ENCODE measurements around the gene SLC34A3.

The SLC34A3 gene

DNA sequence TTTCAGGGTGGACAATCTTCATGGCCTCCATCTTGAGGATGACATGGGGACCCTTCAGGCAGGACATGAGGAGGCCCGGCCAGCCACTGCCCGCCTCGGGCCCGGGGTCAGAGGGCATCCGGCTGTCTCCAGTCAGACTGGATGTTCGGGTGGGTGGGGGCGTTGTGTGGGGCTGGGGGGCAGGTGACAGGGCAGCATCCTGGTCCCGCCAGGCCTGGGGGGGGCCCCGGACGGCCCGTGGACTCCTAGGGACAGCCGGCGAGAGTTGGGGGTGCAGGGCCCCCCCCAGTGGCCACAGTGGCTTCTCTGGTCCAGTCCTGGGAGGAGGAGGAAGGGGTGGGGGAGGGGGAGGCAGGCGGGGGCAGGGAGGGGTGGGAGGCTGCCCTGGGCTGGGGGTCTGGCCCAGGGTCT lies 9.6 kb upstream of the SLC34A3 start:
- no peak overlapping the region for H3K4me3 ChIP-seq (ENCODE audit: low read depth, low read length)
- H2BK120ac ChIP-seq (ENCODE audit: insufficient read depth, low read length, poor library complexity): no peak overlapping the region
- no peak overlapping the region for H2BK12ac ChIP-seq (ENCODE audit: low read length)
- no peak overlapping the region for H3K27ac ChIP-seq (ENCODE audit: low read depth, low read length)
- no peaks in the 10 kb centered on the region for H3K9me3 ChIP-seq (ENCODE audit: insufficient read depth, low read depth, low read length)
- H2AFZ ChIP-seq (ENCODE audit: insufficient read depth, low read length, poor library complexity): no peak overlapping the region
- H2AK5ac ChIP-seq (ENCODE audit: low read length): no peak overlapping the region
- H3K4me1 ChIP-seq (ENCODE audit: control insufficient read depth in 1 of 2, insufficient read depth in 2 of 2, low read length in 2 of 2): peaks cover 21 to 24% of the 10 kb centered on the region in 2 experiments
- H3K27me3 ChIP-seq (ENCODE audit: insufficient read depth, low read length): no peaks in the 10 kb centered on the region
- no peak overlapping the region for H3K23ac ChIP-seq (ENCODE audit: low read length)
- no peak overlapping the region for H4K8ac ChIP-seq (ENCODE audit: low read depth, low read length)
- no peak overlapping the region for H4K91ac ChIP-seq (ENCODE audit: low read depth, low read length)
- H2BK5ac ChIP-seq (ENCODE audit: low read depth, low read length, poor library complexity): no peak overlapping the region
- H4K12ac ChIP-seq (ENCODE audit: low read depth, low read length): no peak overlapping the region
- no CpG with 5 or more reads among the region's 14 CpGs for WGBS (ENCODE audit: extremely low coverage, insufficient coverage, insufficient read length)
- H3K36me3 ChIP-seq (ENCODE audit: control insufficient read depth in 1 of 2, insufficient read depth in 2 of 2, low read length in 2 of 2): peaks cover 10 to 12% of the 10 kb centered on the region in 2 experiments
- no peak overlapping the region for H3K4me2 ChIP-seq (ENCODE audit: low read length)
- H3K4ac ChIP-seq (ENCODE audit: low read depth, low read length): no peak overlapping the region
- no peak overlapping the region for H3K14ac ChIP-seq (ENCODE audit: low read length)
- no peak for DNase-seq
- peaks cover 8% of the 10 kb centered on the region for H3K79me1 ChIP-seq (ENCODE audit: low read length)
- peaks cover 2% of the 10 kb centered on the region for H3K79me2 ChIP-seq (ENCODE audit: control insufficient read depth, insufficient read depth, low read length, poor library complexity)
- H3K18ac ChIP-seq (ENCODE audit: low read length): no peak overlapping the region
- H3K9ac ChIP-seq (ENCODE audit: low read length): no peak overlapping the region

DNA sequence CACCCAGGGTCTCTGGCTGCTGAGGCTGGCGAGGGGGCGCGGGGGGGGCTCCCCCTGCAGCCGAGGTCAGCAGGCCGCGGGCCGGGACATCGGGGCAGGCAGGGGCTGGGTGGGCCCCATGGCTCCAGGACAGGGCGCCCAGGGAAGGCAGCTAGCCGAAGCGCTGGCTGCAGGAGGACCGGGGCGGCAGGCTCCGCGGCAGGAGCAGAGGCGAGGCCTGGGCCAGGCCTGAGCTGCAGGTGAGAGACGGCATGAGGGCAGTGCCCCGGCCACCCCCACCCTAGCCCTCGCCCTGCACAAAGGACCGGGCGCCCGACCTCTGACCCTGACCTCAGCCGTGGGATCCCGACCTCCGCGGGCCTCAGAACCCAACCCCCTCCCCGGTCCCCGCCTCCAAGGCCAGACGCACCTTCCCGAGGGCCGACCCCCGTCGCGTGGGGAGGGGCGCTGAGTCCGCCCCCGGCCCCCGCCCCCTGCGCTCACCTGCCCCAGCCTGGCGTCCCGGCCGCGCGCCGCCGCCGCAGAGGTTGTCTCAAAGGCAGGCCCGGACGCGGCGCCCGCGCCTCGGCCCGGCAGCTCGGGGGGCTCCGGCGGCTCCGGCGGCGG lies 9.1 kb upstream of the SLC34A3 start:
- no peak overlapping the region for H2BK12ac ChIP-seq (ENCODE audit: low read length)
- no peak overlapping the region for H4K12ac ChIP-seq (ENCODE audit: low read depth, low read length)
- H3K4me2 ChIP-seq (ENCODE audit: low read length): peak overlapping the region; percentile 63
- no peak overlapping the region for H3K18ac ChIP-seq (ENCODE audit: low read length)
- no peak overlapping the region for H3K27ac ChIP-seq (ENCODE audit: low read depth, low read length)
- no peak overlapping the region for H2BK120ac ChIP-seq (ENCODE audit: insufficient read depth, low read length, poor library complexity)
- peak overlapping the region; percentile 26 for H4K8ac ChIP-seq (ENCODE audit: low read depth, low read length)
- H3K4me3 ChIP-seq (ENCODE audit: low read depth, low read length): peak overlapping the region; percentile 53
- peaks cover 24 to 27% of the 10 kb centered on the region in 2 experiments for H3K4me1 ChIP-seq (ENCODE audit: control insufficient read depth in 1 of 2, insufficient read depth in 2 of 2, low read length in 2 of 2)
- H3K36me3 ChIP-seq (ENCODE audit: control insufficient read depth in 1 of 2, insufficient read depth in 2 of 2, low read length in 2 of 2): peaks cover 4 to 7% of the 10 kb centered on the region in 2 experiments
- H4K91ac ChIP-seq (ENCODE audit: low read depth, low read length): no peak overlapping the region
- no peak overlapping the region for H3K14ac ChIP-seq (ENCODE audit: low read length)
- DNase-seq: no peak
- no CpG with 5 or more reads among the region's 61 CpGs for WGBS (ENCODE audit: extremely low coverage, insufficient coverage, insufficient read length)
- no peak overlapping the region for H3K4ac ChIP-seq (ENCODE audit: low read depth, low read length)
- no peaks in the 10 kb centered on the region for H3K27me3 ChIP-seq (ENCODE audit: insufficient read depth, low read length)
- no peak overlapping the region for H2AK5ac ChIP-seq (ENCODE audit: low read length)
- H2AFZ ChIP-seq (ENCODE audit: insufficient read depth, low read length, poor library complexity): peak overlapping the region; percentile 33
- H3K79me1 ChIP-seq (ENCODE audit: low read length): peaks cover 8% of the 10 kb centered on the region
- peaks cover 2% of the 10 kb centered on the region for H3K79me2 ChIP-seq (ENCODE audit: control insufficient read depth, insufficient read depth, low read length, poor library complexity)
- H3K9ac ChIP-seq (ENCODE audit: low read length): no peak overlapping the region
- no peaks in the 10 kb centered on the region for H3K9me3 ChIP-seq (ENCODE audit: insufficient read depth, low read depth, low read length)
- H2BK5ac ChIP-seq (ENCODE audit: low read depth, low read length, poor library complexity): no peak overlapping the region
- H3K23ac ChIP-seq (ENCODE audit: low read length): no peak overlapping the region

DNA sequence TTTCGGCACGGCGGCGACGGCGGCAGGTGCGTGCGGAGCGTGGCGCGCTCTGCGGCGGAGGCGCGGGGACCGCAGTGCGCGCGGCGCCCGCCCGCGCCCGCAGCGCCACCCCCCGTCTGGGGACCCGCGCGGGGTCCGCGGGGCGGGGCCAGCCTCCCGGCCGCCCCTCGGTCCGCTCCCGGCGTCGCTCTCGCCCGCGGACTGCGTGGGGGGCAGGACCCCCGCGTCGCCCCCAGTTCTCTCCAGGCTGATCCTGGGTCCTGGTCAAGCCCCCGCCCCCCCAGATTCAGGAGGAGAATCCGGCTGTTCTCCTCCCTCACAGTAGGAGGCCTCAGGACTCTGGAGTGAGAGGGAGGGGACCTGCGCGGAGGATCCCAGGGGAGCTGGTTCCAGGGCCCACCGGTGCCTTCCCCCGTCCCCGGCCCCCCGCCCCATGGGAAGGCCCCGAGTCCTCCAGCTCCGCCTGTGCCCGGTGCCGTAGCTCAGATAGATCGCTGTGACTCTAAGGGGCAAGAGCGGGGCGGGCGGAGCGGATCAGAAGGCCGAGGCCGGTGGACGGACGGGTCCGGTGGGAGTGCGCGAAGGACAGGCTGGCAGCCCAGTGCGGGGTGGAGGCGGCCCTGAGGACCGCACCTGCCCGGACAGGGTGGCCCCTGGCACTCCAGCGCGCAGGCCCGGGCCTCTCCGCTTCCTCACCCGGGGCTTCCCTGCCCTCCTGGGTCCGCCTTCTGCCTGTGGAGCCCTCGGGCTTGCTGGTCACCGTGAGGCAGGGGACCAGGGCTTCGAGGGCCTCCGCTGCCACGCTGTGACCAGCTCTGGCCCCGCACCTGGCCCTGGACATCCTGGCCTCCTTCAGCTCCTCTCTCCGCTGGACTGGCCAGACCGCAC lies 8.3 kb upstream of the SLC34A3 start, which contains the start of gene RNF208:
Gene RNF208, minus strand, starts transcription at position 51 of the 888 bp plus-strand sequence. CDS start 1,028 bp downstream, outside the sequence.
- Histone ChIP-seq H3K14ac (ENCODE audit: low read length) (peak within 1 kb of the TSS; percentile 14), H3K18ac (ENCODE audit: low read length) (no peak within 1 kb of the TSS), H3K27ac (ENCODE audit: low read depth, low read length) (peak within 1 kb of the TSS; percentile 24)

DNA sequence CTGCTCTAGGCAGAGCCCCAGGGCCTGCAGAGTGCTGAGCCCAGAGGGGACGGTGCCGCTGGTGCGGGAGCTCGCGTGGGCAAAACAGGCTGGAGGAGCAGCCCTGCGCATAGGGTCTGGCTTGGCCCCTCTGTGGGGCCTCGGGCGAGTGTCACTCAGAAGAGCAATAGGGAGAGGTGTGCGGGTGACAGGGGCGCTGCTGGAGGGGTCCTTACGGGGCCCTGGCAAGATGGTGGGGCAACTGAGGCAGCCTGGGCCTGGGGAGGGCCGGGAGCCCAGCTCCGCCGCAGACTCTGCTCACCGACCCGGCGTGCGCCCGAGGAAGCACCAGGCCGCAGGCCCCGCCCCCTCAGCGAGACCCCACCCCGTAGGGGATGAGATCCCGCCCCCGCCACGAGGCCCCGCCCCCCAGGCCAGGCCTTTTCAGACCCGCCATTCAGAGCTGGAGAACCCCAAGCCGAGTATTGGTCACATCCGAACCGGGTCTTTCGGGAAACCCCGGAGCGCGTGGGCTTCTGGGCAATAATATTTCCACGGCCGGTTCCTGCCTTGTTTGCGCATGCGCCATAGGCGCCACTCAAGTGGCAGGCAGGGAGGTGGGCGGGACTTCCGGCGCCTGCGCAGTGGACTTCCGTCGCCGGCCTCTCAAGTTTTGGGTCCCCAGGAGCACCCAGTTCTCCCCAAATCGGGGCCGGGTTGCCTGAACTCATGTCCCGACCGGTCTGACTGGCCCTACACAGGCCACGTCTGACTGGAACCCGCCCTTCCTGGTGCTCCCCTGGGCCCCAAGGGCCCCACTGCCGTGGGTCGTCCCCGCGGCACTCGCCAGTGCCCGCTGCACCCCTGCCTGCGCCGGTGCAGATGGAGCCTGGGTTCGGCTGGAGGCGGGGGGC lies 7.4 kb upstream of the SLC34A3 start:
- peak overlapping the region; percentile 62 for H3K14ac ChIP-seq (ENCODE audit: low read length)
- H4K91ac ChIP-seq (ENCODE audit: low read depth, low read length): peak overlapping the region; percentile 93
- H2AK5ac ChIP-seq (ENCODE audit: low read length): peak overlapping the region; percentile 8
- H3K79me1 ChIP-seq (ENCODE audit: low read length): peaks cover 8% of the 10 kb centered on the region
- peak overlapping the region; percentile 90 for H3K4ac ChIP-seq (ENCODE audit: low read depth, low read length)
- peak overlapping the region; percentile 18 for H2BK5ac ChIP-seq (ENCODE audit: low read depth, low read length, poor library complexity)
- peak overlapping the region; percentile 96 for H3K9ac ChIP-seq (ENCODE audit: low read length)
- no peak overlapping the region for H2BK12ac ChIP-seq (ENCODE audit: low read length)
- H3K4me2 ChIP-seq (ENCODE audit: low read length): peak overlapping the region; percentile 94
- H3K18ac ChIP-seq (ENCODE audit: low read length): peak overlapping the region; percentile 94
- H4K8ac ChIP-seq (ENCODE audit: low read depth, low read length): peak overlapping the region; percentile 91
- peak overlapping the region; percentile 76 for H2AFZ ChIP-seq (ENCODE audit: insufficient read depth, low read length, poor library complexity)
- peaks cover 2% of the 10 kb centered on the region for H3K9me3 ChIP-seq (ENCODE audit: insufficient read depth, low read depth, low read length)
- H3K4me1 ChIP-seq (ENCODE audit: control insufficient read depth in 1 of 2, insufficient read depth in 2 of 2, low read length in 2 of 2): peaks cover 22 to 30% of the 10 kb centered on the region in 2 experiments
- no peak overlapping the region for H3K23ac ChIP-seq (ENCODE audit: low read length)
- peak overlapping the region; percentile 24 for H3K27ac ChIP-seq (ENCODE audit: low read depth, low read length)
- WGBS (ENCODE audit: extremely low coverage, insufficient coverage, insufficient read length): no CpG with 5 or more reads among the region's 63 CpGs
- H3K79me2 ChIP-seq (ENCODE audit: control insufficient read depth, insufficient read depth, low read length, poor library complexity): peaks cover 2% of the 10 kb centered on the region
- H3K27me3 ChIP-seq (ENCODE audit: insufficient read depth, low read length): no peaks in the 10 kb centered on the region
- peak overlapping the region; percentile 65 for H4K12ac ChIP-seq (ENCODE audit: low read depth, low read length)
- DNase-seq: peak; percentile 98
- H3K4me3 ChIP-seq (ENCODE audit: low read depth, low read length): peak overlapping the region; percentile 79
- H3K36me3 ChIP-seq (ENCODE audit: control insufficient read depth in 1 of 2, insufficient read depth in 2 of 2, low read length in 2 of 2): peaks cover 0 to 3% of the 10 kb centered on the region in 2 experiments
- peak overlapping the region; percentile 39 for H2BK120ac ChIP-seq (ENCODE audit: insufficient read depth, low read length, poor library complexity)

More for the DNA sequence above, 8.3 kb upstream of the SLC34A3 start, which contains the start of gene RNF208:
- no peaks in the 10 kb centered on the region for H3K27me3 ChIP-seq (ENCODE audit: insufficient read depth, low read length)
- no peak within 1 kb of the TSS for H2BK5ac ChIP-seq (ENCODE audit: low read depth, low read length, poor library complexity)
- peak within 1 kb of the TSS; percentile 15 for H4K91ac ChIP-seq (ENCODE audit: low read depth, low read length)
- H3K23ac ChIP-seq (ENCODE audit: low read length): no peak within 1 kb of the TSS
- peak within 1 kb of the TSS; percentile 63 for H3K4me2 ChIP-seq (ENCODE audit: low read length)
- H3K4ac ChIP-seq (ENCODE audit: low read depth, low read length): peak within 1 kb of the TSS; percentile 12
- no peak for DNase-seq
- no peak within 1 kb of the TSS for H2BK120ac ChIP-seq (ENCODE audit: insufficient read depth, low read length, poor library complexity)
- peak within 1 kb of the TSS; percentile 62 for H3K4me3 ChIP-seq (ENCODE audit: low read depth, low read length)
- H3K4me1 ChIP-seq (ENCODE audit: control insufficient read depth in 1 of 2, insufficient read depth in 2 of 2, low read length in 2 of 2): peaks cover 25 to 30% of the 10 kb centered on the region in 2 experiments
- WGBS (ENCODE audit: extremely low coverage, insufficient coverage, insufficient read length): no CpG with 5 or more reads among the region's 88 CpGs
- no peak within 1 kb of the TSS for H3K9ac ChIP-seq (ENCODE audit: low read length)
- no peak within 1 kb of the TSS for H2BK12ac ChIP-seq (ENCODE audit: low read length)
- peak within 1 kb of the TSS; percentile 34 for H2AK5ac ChIP-seq (ENCODE audit: low read length)
- peaks cover 3 to 4% of the 10 kb centered on the region in 2 experiments for H3K36me3 ChIP-seq (ENCODE audit: control insufficient read depth in 1 of 2, insufficient read depth in 2 of 2, low read length in 2 of 2)
- H4K12ac ChIP-seq (ENCODE audit: low read depth, low read length): peak within 1 kb of the TSS; percentile 57
- H3K79me1 ChIP-seq (ENCODE audit: low read length): peaks cover 8% of the 10 kb centered on the region
- peaks cover 2% of the 10 kb centered on the region for H3K79me2 ChIP-seq (ENCODE audit: control insufficient read depth, insufficient read depth, low read length, poor library complexity)
- peaks cover 2% of the 10 kb centered on the region for H3K9me3 ChIP-seq (ENCODE audit: insufficient read depth, low read depth, low read length)
- H2AFZ ChIP-seq (ENCODE audit: insufficient read depth, low read length, poor library complexity): peak within 1 kb of the TSS; percentile 54
- H4K8ac ChIP-seq (ENCODE audit: low read depth, low read length): peak within 1 kb of the TSS; percentile 33

Data from trophoblast cell (in vitro differentiated cells and primary cell).